H1 (cell line): ENCODE results near the gene AGXT2. TPM values are rescaled to one million over a fixed set of nuclear protein-coding genes. Genes with fewer than 3 reads are reported as not detected.

Experiments used
- EP300 ChIP-seq, 2 experiments: IDR thresholded peaks; 1 replicate in 1 of 2; 2 replicates in 1 of 2; pipeline ENCODE4 v1.6.1; 2011 to 2012; ENCODE audit warnings: low read depth in 2 of 2, low read length in 2 of 2, mild to moderate bottlenecking in 2 of 2, borderline replicate concordance in 1 of 2, inconsistent platforms in 1 of 2, moderate library complexity in 1 of 2
- polyA plus RNA-seq, 7 experiments: library from polyadenylated mRNA; depleted of rRNA in 3 of 7; stranded (reverse) in 5 of 7; unstranded in 2 of 7; fragments of >200 nt in 5 of 7; fragments of 200-250 nt in 2 of 7; gene quantifications; 1 replicate in 5 of 7; 2 replicates in 1 of 7; 4 replicates in 1 of 7; pipeline versions ENCODE4 v1.2.1 to v1.2.3, GENCODE V29; 2011 to 2013; ENCODE audit warnings: missing spikeins in 2 of 7, mixed read lengths in 2 of 7
- total RNA-seq: library from RNA; stranded (reverse); fragmentation: NEBNext Ultra II Directional; extraction: Animal tissue kit (Norgen Biotek cat#: 25700); gene quantifications from 2 replicates; pipeline ENCODE4 v1.2.1, GENCODE V29; 2021

The AGXT2 gene
- total and polyA plus RNA-seq, 2 of the 8 experiments (the other 6 are each of a cell fraction or from before 2014, with no cell fraction given) = not detected

DNA sequence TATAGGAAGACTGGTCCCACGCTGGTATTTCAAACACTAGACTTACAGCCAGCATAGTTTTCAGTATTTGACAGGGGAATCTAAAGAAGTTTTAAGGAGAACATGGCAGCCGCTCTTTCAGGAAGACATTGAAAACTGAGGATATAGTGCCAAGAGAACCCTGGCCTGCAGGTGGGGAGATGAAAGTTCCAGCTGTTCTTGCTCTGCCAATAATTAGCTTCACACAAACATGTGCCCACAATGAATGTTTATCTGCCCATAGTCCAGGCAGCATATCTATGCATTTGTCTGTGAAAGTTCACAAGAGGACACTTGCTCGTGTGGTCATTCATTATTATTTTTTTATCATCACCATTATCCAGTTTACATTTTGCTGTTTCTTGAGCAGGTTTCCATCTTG is 47.6 kb upstream of the AGXT2 start (continued):
- TF ChIP-seq EP300 (IDR thresholded peaks at IDR 0.05; ENCODE audit: borderline replicate concordance in 1 of 2, low read depth in 2 of 2, low read length in 2 of 2) = no peak
